Neural progenitor cell (in vitro differentiated cells): ENCODE results near the gene TINAGL1. TPM values are rescaled to one million over a fixed set of nuclear protein-coding genes. Genes with fewer than 3 reads are reported as not detected.

Experiments
- DNase-seq: peaks from one replicate; pipeline ENCODE4 v3.0.0-alpha.2; 2016; ENCODE audit warnings: low spot score
- H2AFZ ChIP-seq: fragments of 200-600 bp; sonication (generic); replicated peaks from 2 replicates; pipeline ENCODE4 v1.6.1; 2016; ENCODE audit warnings: antibody characterized with exemption
- H3F3A ChIP-seq: fragments of 200-600 bp; sonication (generic); 2 replicates; pipeline ENCODE4 v1.6.1; 2016; ENCODE audit warnings: antibody characterized with exemption, low read depth
- H3K27ac ChIP-seq: fragments of 200-600 bp; sonication (generic); 2 replicates; pipeline ENCODE4 v1.5.1; 2016; ENCODE audit warnings: mild to moderate bottlenecking
- H3K27me3 ChIP-seq: fragments of 200-600 bp; sonication (generic); 2 replicates; pipeline ENCODE4 v1.6.1; 2016; ENCODE audit warnings: mild to moderate bottlenecking, moderate library complexity
- H3K36me3 ChIP-seq: fragments of 200-600 bp; sonication (generic); 2 replicates; pipeline ENCODE4 v1.5.1; 2016
- H3K4me1 ChIP-seq: fragments of 200-600 bp; sonication (generic); 2 replicates; pipeline ENCODE4 v1.6.1; 2016; ENCODE audit warnings: mixed run types
- H3K4me2 ChIP-seq: fragments of 200-600 bp; sonication (generic); 2 replicates; pipeline ENCODE4 v1.6.1; 2016
- H3K4me3 ChIP-seq: fragments of 200-600 bp; sonication (generic); 2 replicates; pipeline ENCODE4 v1.5.1; 2016
- H3K79me2 ChIP-seq: fragments of 200-600 bp; sonication (generic); 2 replicates; pipeline ENCODE4 v1.6.1; 2016; ENCODE audit warnings: low read depth
- H3K9ac ChIP-seq: fragments of 200-600 bp; sonication (generic); 2 replicates; pipeline ENCODE4 v1.6.1; 2016
- H3K9me3 ChIP-seq: fragments of 200-600 bp; sonication (generic); 2 replicates; pipeline ENCODE4 v1.5.1; 2016; ENCODE audit warnings: low read depth
- H4K20me1 ChIP-seq: fragments of 200-600 bp; sonication (generic); 2 replicates; pipeline ENCODE4 v1.6.1; 2016; ENCODE audit warnings: low read depth
- H3K27ac Mint-ChIP-seq: 3 replicates; pipeline ENCODE4 v1.8.0; 2021; ENCODE audit warnings: mixed read lengths
- H3K27me3 Mint-ChIP-seq: 2 replicates; pipeline ENCODE4 v1.8.0; 2022; ENCODE audit warnings: low read depth, mild to moderate bottlenecking, inconsistent platforms, moderate library complexity, mixed read lengths; ENCODE audit not compliant: insufficient read depth
- H3K36me3 Mint-ChIP-seq: 3 replicates; pipeline ENCODE4 v1.8.0; 2021; ENCODE audit warnings: mixed read lengths
- H3K4me1 Mint-ChIP-seq: 3 replicates; pipeline ENCODE4 v1.8.0; 2021; ENCODE audit warnings: mixed read lengths
- H3K4me3 Mint-ChIP-seq: 3 replicates; pipeline ENCODE4 v1.8.0; 2021; ENCODE audit warnings: mild to moderate bottlenecking, moderate library complexity, mixed read lengths
- H3K9me3 Mint-ChIP-seq: 3 replicates; pipeline ENCODE4 v1.8.0; 2020; ENCODE audit warnings: mixed read lengths
- EZH2 ChIP-seq: fragments of 200-600 bp; sonication (generic); IDR thresholded peaks from 2 replicates; pipeline ENCODE4 v1.6.1; 2017; ENCODE audit warnings: antibody characterized with exemption, mild to moderate bottlenecking, moderate library complexity
- EZH2phosphoT487 ChIP-seq: fragments of 200-600 bp; sonication (generic); IDR thresholded peaks from 2 replicates; pipeline ENCODE4 v1.6.1; 2017; ENCODE audit warnings: antibody characterized with exemption
- total RNA-seq: library from RNA; depleted of rRNA; stranded (reverse); fragments of >200 nt; gene quantifications from 2 replicates; pipeline ENCODE4 v1.2.3, GENCODE V29; 2015; ENCODE audit warnings: low replicate concordance
- TF ChIP-seq, protein P1 (sequence below): fragments of 200-600 bp; sonication (generic); IDR thresholded peaks from 2 replicates; pipeline ENCODE4 v1.5.1; 2017; ENCODE audit warnings: antibody characterized with exemption, mild to moderate bottlenecking

Gene TINAGL1
- total RNA-seq, 1 donor from 2014 or later, result not detected

- Histone ChIP-seq H2AFZ (no peak overlapping the region), H3K36me3 (no peaks in the 10 kb centered on the region)
Measured at GRCh38 chr1:31592132-31592531, 15.8 kb downstream of the TINAGL1 start.

GRCh38 chr1:31593136-31593665 lies 16.9 kb downstream of the TINAGL1 start:
- no peak overlapping the region for H3K4me3 Mint-ChIP-seq
- no peaks in the 10 kb centered on the region for H3K36me3 Mint-ChIP-seq
- no peaks in the 10 kb centered on the region for H3K4me1 ChIP-seq
- no peaks in the 10 kb centered on the region for H3K9me3 Mint-ChIP-seq
- no peak overlapping the region for H3K27ac Mint-ChIP-seq
- no peak overlapping the region for H3K27ac ChIP-seq
- no peak for DNase-seq
- H3F3A ChIP-seq, result peaks cover 2% of the 10 kb centered on the region
- H4K20me1 ChIP-seq, result peaks cover 3% of the 10 kb centered on the region
- H3K4me3 ChIP-seq, result no peak overlapping the region
- no peak overlapping the region for H2AFZ ChIP-seq
- H3K36me3 ChIP-seq, result no peaks in the 10 kb centered on the region
- H3K27me3 Mint-ChIP-seq, result peaks cover 20% of the 10 kb centered on the region
- no peak overlapping the region for H3K9ac ChIP-seq
- no peaks in the 10 kb centered on the region for H3K79me2 ChIP-seq
- H3K4me1 Mint-ChIP-seq, result peaks cover 9% of the 10 kb centered on the region
- no peak overlapping the region for H3K4me2 ChIP-seq
- peaks cover 59% of the 10 kb centered on the region for H3K27me3 ChIP-seq
- H3K9me3 ChIP-seq, result no peaks in the 10 kb centered on the region
- TF ChIP-seq, protein P1, sequence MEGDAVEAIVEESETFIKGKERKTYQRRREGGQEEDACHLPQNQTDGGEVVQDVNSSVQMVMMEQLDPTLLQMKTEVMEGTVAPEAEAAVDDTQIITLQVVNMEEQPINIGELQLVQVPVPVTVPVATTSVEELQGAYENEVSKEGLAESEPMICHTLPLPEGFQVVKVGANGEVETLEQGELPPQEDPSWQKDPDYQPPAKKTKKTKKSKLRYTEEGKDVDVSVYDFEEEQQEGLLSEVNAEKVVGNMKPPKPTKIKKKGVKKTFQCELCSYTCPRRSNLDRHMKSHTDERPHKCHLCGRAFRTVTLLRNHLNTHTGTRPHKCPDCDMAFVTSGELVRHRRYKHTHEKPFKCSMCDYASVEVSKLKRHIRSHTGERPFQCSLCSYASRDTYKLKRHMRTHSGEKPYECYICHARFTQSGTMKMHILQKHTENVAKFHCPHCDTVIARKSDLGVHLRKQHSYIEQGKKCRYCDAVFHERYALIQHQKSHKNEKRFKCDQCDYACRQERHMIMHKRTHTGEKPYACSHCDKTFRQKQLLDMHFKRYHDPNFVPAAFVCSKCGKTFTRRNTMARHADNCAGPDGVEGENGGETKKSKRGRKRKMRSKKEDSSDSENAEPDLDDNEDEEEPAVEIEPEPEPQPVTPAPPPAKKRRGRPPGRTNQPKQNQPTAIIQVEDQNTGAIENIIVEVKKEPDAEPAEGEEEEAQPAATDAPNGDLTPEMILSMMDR, result no peak
- TF ChIP-seq EZH2 (no peak), EZH2phosphoT487 (no peak)

More at GRCh38 chr1:31592132-31592531, 15.8 kb downstream of the TINAGL1 start:
- no peak overlapping the region for H3K27ac Mint-ChIP-seq
- H3K9me3 ChIP-seq, result no peaks in the 10 kb centered on the region
- H3K9me3 Mint-ChIP-seq, result no peaks in the 10 kb centered on the region
- peaks cover 4% of the 10 kb centered on the region for H3F3A ChIP-seq
- H3K9ac ChIP-seq, result no peak overlapping the region
- no peak overlapping the region for H3K4me3 ChIP-seq
- no peaks in the 10 kb centered on the region for H3K36me3 Mint-ChIP-seq
- peaks cover 25% of the 10 kb centered on the region for H3K27me3 Mint-ChIP-seq
- peaks cover 9% of the 10 kb centered on the region for H3K4me1 Mint-ChIP-seq
- TF ChIP-seq EZH2 (no peak), EZH2phosphoT487 (no peak)
- TF ChIP-seq, protein P1, result no peak
- DNase-seq, result no peak
- no peaks in the 10 kb centered on the region for H3K4me1 ChIP-seq
- H3K79me2 ChIP-seq, result no peaks in the 10 kb centered on the region
- no peak overlapping the region for H3K4me3 Mint-ChIP-seq
- no peak overlapping the region for H3K27ac ChIP-seq
- H3K27me3 ChIP-seq, result peaks cover 58% of the 10 kb centered on the region
- no peak overlapping the region for H3K4me2 ChIP-seq
- H4K20me1 ChIP-seq, result peaks cover 3% of the 10 kb centered on the region

DNA sequence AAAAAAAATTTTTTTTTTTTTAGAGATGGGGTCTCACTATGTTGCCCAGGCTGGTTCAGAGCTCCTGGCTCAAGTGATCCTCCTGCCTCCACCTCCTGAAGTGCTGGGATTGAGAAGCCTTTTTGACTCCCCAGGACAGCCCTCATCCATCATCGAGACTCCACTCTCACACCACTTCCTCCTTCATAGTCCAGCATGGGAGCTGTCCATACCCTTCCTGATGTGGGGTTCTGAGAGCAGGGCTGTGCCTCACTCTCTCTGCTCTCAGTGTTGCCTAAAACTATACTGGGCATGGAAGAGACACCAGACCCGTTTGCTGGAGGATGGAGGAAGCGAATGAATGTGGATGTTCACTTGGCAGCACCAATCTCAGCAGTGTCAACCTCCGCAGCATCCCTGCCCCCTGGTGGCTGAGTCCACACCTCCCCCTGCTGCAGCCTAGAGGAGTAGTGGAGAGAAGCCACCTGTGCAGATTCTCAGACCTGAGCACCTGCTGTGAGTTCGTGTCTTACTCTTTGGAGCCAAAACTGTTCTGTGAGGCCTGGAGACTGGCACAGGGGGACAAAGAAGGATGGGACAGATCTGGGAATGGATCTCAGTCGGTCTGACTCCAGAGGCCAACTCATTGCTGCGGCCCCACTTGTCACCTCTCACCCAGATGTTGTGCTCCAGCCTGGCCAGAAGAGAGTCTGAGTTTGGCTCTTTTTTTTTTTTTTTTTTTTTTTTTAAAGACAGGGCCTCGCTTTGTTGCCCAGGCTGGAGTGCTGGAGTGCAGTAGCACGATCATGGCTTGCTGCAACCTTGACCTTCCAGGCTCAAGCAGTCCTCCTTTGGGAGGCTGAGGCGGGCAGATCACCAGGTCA lies 17.7 kb downstream of the TINAGL1 start:
- Mint-ChIP-seq H3K27ac (no peak overlapping the region), H3K4me1 (peaks cover 9% of the 10 kb centered on the region), H3K9me3 (no peaks in the 10 kb centered on the region), H3K36me3 (no peaks in the 10 kb centered on the region), H3K27me3 (peaks cover 22% of the 10 kb centered on the region), H3K4me3 (no peak overlapping the region)
- no peak overlapping the region for H3K4me3 ChIP-seq
- no peaks in the 10 kb centered on the region for H3K79me2 ChIP-seq
- no peaks in the 10 kb centered on the region for H3K36me3 ChIP-seq
- H3K27ac ChIP-seq, result no peak overlapping the region
- H4K20me1 ChIP-seq, result no peaks in the 10 kb centered on the region
- H3K4me1 ChIP-seq, result no peaks in the 10 kb centered on the region
- DNase-seq, result peak; percentile 82
- H2AFZ ChIP-seq, result no peak overlapping the region
- peaks cover 51% of the 10 kb centered on the region for H3K27me3 ChIP-seq
- H3K4me2 ChIP-seq, result no peak overlapping the region
- no peak for TF ChIP-seq EZH2phosphoT487
- TF ChIP-seq, protein P1, result peak; percentile 79
- no peak for TF ChIP-seq EZH2
- no peaks in the 10 kb centered on the region for H3F3A ChIP-seq
- H3K9ac ChIP-seq, result no peak overlapping the region
- no peaks in the 10 kb centered on the region for H3K9me3 ChIP-seq
